ENCODE data around the gene OR2C3.
"Not testable (repeated sequence)": the region's sequence is repeated elsewhere in the genome, so short reads cannot be mapped to it uniquely, and the experiment has no call there.

Gene OR2C3

GRCh38 chr1:247517795-247518612 is 18.2 kb downstream of the OR2C3 start:
- FAIRE-seq: no peak

GRCh38 chr1:247506831-247507230 is 29.4 kb downstream of the OR2C3 start:
- FAIRE-seq: no peak

- no peak for FAIRE-seq
Measured at GRCh38 chr1:247500865-247501264, 35.4 kb downstream of the OR2C3 start.

GRCh38 chr1:247496581-247497285 is 39.5 kb downstream of the OR2C3 start:
- FAIRE-seq: no peak

- FAIRE-seq: no peak
Measured at GRCh38 chr1:247494767-247495166, 41.5 kb downstream of the OR2C3 start.

- FAIRE-seq: no peak
Measured at GRCh38 chr1:247493106-247493505, 43.1 kb downstream of the OR2C3 start.

- no peak for FAIRE-seq
Measured at GRCh38 chr1:247491328-247491727, 44.9 kb downstream of the OR2C3 start.

- FAIRE-seq: peak; percentile 89
Measured at GRCh38 chr1:247487057-247487456, 49.2 kb downstream of the OR2C3 start.

GRCh38 chr1:247482747-247483146 is 53.5 kb downstream of the OR2C3 start:
- FAIRE-seq: no peak

- FAIRE-seq: not testable (repeated sequence)
Measured at GRCh38 chr1:247476328-247477058, 59.7 kb downstream of the OR2C3 start.

GRCh38 chr1:247475793-247476192 is 60.4 kb downstream of the OR2C3 start:
- FAIRE-seq: no peak

Measured in A204.1 (cell line).